Skin epidermis (tissue), 12 donors: ENCODE measurements around the gene SLC35B3.
"Not testable (repeated sequence)": the region's sequence is repeated elsewhere in the genome, so short reads cannot be mapped to it uniquely, and the experiment has no call there.

ENCODE experiments used
- H3K27ac ChIP-seq, 21 experiments: fragments of 200-600 bp; sonication (generic) in 11 of 21; one replicate each; pipeline ENCODE4 v1.5.0; 2020; ENCODE audit warnings: mild to moderate bottlenecking in 3 of 21, inconsistent platforms in 2 of 21, moderate library complexity in 2 of 21
- H3K4me3 ChIP-seq, 7 experiments: fragments of 200-600 bp; sonication (generic) in 2 of 7; one replicate each; pipeline ENCODE4 v1.5.0; 2020; ENCODE audit warnings: inconsistent platforms in 2 of 7, mild to moderate bottlenecking in 2 of 7, moderate library complexity in 1 of 7

Gene SLC35B3

DNA sequence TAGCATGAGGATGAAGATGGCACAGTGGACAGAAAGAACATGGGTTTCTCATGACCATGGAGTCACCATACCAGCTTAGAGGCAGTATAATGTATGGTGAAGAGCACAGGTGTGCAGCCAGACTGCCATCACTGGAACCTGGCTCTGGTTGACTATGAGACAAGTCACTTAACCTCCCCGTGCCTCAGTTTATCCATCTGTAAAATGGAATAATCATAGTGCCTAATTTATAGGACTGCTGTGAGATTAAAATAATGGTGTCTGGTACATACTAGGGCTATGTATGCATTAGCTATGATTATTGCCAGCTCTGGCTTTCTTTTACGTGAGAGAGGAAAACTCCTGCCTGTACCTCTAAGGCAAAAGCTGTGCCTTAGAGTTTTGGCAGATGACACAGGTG lies 19.4 kb downstream of the SLC35B3 start:
- Histone ChIP-seq H3K4me3 (no peak overlapping the region), H3K27ac (no peak overlapping the region)

DNA sequence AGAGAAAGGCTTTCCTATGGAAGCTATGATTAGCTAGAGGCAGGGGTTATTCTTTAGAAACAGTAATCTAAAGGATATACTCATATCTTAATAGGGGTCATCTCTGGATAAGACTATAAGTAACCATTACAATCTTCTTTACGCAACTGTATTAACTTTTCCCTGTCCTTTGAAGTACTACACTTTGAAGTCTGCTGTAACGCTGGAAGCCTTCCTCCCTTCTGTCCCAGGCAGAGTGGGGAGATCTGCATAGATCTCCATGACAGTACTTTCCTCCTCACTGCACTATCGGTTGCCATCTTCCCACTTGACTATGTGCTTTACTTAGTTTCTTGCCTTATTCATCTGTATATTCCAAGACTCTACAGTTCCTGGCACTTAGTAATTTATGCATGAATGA lies 20.1 kb downstream of the SLC35B3 start:
- Histone ChIP-seq H3K27ac (no peak overlapping the region), H3K4me3 (no peak overlapping the region)

DNA sequence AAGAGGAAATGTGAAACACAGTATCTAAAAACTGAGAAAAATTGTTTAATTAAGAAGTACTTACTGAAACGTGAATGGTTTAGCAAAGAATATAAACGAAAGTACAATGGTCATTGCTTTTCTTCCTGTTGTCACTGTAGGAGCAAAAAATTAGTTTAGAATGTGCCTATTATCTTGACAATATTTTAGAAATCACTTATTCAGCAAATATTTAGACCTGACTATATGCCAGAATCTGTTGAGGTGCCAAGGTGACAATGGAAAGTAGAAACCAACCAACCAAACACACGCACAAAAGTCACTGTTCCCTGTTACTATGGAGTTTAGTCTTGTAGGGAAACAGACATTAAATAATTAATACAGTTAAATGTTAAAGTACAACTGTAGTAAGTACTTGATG lies 20.5 kb downstream of the SLC35B3 start:
- Histone ChIP-seq H3K27ac (no peak overlapping the region), H3K4me3 (no peak overlapping the region)

DNA sequence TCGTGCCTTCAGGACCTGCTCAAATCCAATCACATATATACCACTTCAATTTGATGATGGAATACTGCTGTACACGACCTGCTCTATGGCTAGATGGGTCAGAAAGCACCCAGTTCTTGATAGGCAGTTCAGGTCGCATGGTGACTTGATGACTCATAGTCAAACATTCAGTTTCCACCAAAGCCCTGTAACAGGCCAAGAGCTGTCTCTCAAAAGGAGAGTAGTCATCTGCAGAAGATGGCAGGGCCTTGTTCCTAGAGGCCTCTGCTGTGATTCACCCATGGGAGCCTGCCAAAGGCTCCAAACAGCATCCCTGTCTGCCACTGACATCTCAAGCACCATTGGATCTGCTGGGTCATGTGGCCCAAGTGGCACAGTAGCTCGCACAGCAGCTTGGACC lies 29.4 kb downstream of the SLC35B3 start:
- not testable (repeated sequence) for H3K27ac ChIP-seq, H3K4me3 ChIP-seq

DNA sequence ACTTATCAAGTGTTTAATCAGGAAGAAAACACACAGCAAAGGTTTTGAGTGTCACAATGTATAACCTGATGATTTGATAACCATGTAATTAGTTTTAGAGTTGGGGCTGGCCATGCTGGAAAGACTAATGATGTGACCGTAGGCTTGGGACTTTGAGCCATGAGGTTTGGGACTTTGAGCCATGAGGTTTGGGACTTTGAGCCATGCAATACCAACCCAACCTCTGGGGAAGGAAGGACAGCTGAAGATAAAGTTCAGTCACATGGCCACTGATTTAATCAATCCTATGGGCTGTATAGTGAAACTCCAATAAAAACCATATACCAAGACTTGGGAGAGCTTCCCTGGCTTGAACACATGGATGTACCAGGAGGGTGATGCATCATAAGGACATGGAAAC lies 32.8 kb downstream of the SLC35B3 start:
- H3K27ac ChIP-seq: no peak overlapping the region
- no peak overlapping the region for H3K4me3 ChIP-seq

DNA sequence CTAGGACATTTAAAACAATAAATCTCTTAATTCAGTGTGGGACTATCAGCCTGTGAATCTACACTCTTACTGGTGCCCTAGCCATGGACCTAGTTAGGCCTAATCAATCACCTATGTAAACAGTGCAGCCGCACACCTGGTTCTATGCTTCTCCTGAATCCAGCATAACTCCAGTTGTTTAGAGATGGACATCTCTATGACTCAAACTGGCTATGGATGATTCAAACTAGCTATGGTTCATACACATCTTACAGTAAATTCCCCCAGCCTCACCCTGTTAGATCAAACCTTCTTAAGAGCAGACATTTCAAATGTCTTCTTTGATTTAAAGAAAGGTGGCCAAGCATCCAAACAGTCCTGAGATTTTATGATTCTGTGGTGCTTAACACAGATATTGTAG lies 34.7 kb downstream of the SLC35B3 start:
- Histone ChIP-seq H3K4me3 (no peak overlapping the region), H3K27ac (no peak overlapping the region)

DNA sequence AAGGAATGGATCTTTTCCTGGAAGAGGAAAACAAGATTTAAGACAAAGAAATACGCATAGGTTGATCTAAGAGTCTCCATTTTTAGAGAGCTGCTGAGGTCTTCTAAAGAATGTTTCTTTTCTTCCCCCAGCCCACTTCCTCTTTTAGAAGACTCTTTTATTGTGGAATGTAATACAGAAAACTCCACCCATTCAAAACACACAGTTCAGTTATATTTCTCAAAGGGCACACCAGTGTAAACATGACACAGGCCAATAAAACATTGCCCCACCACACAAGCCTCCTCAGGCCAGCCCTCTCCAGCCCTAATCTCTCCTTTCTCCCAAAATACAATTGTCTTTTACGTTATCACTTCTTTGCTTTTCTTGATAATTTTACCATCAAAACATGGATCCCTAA lies 42.8 kb downstream of the SLC35B3 start:
- H3K4me3 ChIP-seq: no peak overlapping the region
- H3K27ac ChIP-seq: no peak overlapping the region

DNA sequence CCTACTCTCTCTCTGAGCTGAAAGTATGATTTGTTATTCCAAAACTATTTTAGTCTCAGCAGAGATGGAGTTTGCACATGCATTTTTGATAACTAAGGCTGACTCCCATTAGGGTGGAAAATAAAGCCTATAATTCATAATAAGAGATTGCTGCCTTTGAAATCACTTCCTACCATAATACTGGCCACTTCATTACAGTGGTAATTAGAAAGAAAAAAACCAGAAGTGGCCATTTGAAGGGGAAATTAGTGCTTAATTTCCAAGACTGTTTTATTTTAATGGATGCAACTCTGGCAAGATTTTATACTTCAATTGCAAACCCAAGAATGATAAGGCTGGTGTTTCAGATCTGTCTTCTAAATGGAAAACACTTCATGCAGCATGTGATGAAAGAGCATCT lies 43.4 kb downstream of the SLC35B3 start:
- no peak overlapping the region for H3K4me3 ChIP-seq
- H3K27ac ChIP-seq: no peak overlapping the region

DNA sequence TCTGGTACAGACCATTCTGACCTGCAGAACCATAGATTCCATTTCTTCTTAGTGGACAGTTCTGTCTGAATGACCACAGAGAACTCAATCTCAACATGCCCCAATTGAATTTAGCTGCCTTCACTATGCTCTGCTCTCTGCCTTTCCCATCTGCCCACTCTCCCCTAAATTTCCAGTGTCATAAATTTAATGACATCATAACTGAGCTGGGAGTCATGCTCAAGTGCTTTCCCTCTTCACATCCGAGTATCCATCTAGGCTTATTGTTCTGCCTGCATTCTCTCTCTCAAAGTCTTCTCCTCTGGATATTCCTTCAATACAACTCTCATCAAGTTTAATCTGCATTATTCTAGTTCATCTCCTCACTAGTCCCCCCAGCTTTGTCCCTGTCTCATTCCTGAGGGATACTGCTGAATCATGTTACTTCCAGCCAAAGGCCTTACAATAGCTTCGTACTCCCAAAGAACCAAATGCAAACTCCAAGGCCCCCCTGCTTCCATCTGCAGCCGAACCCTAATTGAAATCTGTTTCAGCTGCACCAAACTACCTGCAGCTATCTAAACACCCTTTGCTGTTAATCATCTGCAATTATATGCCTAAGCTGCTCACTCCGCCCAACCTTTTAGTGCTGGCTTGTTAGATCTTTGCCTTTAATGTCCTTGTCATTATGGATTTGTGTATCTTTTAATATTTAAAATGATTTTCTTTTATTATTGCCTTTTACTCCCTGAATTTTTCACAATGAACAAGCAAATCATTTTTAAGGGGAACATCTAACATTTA lies 46.1 kb downstream of the SLC35B3 start:
- no peak overlapping the region for H3K4me3 ChIP-seq
- no peak overlapping the region for H3K27ac ChIP-seq

DNA sequence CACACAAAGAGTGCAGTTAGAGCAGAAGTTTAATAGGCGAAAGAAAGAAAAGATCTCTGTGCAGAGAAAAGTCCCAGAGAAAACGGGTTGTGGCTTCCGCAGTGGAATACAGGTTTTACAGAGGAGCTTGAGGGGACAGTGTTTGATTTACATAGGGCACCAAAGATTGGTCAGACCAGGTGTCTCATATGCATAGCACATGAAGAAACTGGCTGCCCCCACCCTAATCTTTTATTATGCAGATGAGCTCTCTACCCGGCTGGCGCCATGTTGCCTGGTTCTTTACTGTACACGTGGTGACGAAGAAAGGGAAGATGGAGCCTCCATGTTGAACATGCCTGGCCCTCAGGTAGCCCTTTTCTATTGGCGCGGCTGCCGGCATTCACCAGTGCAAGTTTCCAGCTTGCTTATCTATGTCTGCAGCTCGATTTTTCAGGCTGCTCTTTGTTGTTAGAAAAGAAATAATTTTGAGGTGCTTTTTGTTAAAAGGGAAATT lies 47.4 kb downstream of the SLC35B3 start:
- H3K27ac ChIP-seq: no peak overlapping the region
- no peak overlapping the region for H3K4me3 ChIP-seq

DNA sequence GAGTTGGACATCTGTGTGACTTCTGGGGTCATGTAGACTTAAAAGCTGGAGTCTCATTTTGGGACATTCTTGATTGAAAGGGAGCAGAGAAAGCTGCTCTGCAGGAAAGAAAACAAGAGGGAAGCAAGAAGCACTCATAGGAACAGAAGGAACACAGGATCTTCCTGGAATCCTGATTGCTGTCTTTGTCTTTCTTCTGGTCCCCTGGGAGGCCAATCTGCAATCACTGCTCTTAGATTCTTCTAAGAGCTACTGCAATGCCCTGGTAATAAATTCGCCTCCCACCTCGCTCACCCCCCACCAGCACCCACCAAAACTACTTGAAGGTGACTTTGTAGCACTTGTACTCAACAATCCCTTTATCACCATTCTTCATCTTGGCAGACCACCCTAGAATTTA lies 51.8 kb downstream of the SLC35B3 start:
- Histone ChIP-seq H3K4me3 (no peak overlapping the region), H3K27ac (no peak overlapping the region)

DNA sequence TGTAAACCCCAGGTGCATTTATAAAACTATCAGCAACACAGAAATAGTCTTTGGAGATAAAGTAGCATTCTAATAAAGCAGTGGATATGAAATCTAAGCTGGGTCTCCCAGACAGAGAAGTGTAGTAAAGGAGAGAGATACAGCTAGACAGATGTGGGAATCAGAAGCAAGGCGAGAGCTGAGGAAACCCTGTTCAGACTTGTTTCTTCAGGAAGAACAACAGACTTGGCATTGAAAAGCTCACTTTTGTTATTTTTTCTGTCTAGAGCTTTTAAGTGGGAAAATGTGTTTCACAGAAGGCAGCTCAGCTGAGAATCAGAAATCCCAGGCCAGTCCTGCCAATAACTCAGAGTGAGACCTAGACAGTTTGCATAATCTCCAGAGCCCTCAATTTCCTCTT lies 52.9 kb downstream of the SLC35B3 start:
- Histone ChIP-seq H3K27ac (no peak overlapping the region), H3K4me3 (no peak overlapping the region)

DNA sequence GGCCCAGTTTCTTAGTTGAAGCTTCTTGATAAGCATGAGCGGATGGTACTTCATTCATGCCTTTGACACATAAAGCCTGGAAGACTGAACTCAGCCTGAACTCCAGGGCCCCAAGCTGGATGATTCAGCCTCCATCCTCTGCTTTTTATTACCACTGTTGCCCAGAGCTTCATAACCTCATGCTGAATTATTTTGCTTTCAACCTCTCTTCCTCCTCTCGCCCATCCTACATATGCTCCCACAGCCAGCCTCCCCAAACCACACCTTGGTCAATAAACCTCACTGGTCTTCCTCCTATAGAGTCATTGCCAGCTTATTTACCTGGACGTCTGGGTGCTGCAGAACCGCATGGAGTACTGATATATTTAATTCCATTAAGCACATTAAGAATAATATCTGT lies 59.4 kb downstream of the SLC35B3 start:
- H3K4me3 ChIP-seq: no peak overlapping the region
- H3K27ac ChIP-seq: no peak overlapping the region
